Activated CD4-positive, alpha-beta memory T cell treated with anti-CD3 and anti-CD28 coated beads for 36 hours (primary cell): Measurements from ENCODE around the gene ENOX2. TPM values are rescaled to one million over a fixed set of nuclear protein-coding genes. Genes with fewer than 3 reads are reported as not detected.

Source experiments
- CTCF ChIA-PET: fragments of 350-600 bp; sonication (Branson Sonifier 250); formaldehyde crosslinking; loops from one replicate; lab custom pipeline; 2021; ENCODE audit warnings: antibody characterized with exemption, inconsistent platforms; lab: Charles Lee
- POLR2A ChIA-PET: fragments of 350-600 bp; sonication (Branson Sonifier 250); formaldehyde crosslinking; loops from one replicate; lab custom pipeline; 2021; ENCODE audit warnings: antibody characterized with exemption; lab: Charles Lee
- DNase-seq: peaks from one replicate; pipeline ENCODE4 v3.0.0-alpha.2; 2020
- H3K27ac Mint-ChIP-seq: one replicate; pipeline ENCODE4 v1.8.0; 2021; ENCODE audit warnings: mixed read lengths
- H3K27me3 Mint-ChIP-seq: one replicate; pipeline ENCODE4 v1.8.0; 2021; ENCODE audit warnings: mixed read lengths
- H3K36me3 Mint-ChIP-seq: one replicate; pipeline ENCODE4 v1.8.0; 2021; ENCODE audit warnings: mixed read lengths
- H3K4me1 Mint-ChIP-seq: one replicate; pipeline ENCODE4 v1.8.0; 2021; ENCODE audit warnings: low read depth, mixed read lengths
- H3K4me3 Mint-ChIP-seq: one replicate; pipeline ENCODE4 v1.8.0; 2021; ENCODE audit warnings: mild to moderate bottlenecking, mixed read lengths
- H3K9me3 Mint-ChIP-seq: one replicate; pipeline ENCODE4 v1.8.0; 2021; ENCODE audit warnings: mixed read lengths
- intact Hi-C: fragments of 100-400 bp; cut with micrococcal nuclease; formaldehyde crosslinking; loops from one replicate; pipeline ENCODE4 v1.15.1; 2023
- total RNA-seq, 2 experiments: library from RNA; stranded (reverse); gene quantifications; one replicate each; pipeline ENCODE4 v1.2.3, GENCODE V29; 2021

ENOX2 gene
- total RNA-seq, 2 experiments from 2014 or later: 12.3 to 13.3 TPM

DNA sequence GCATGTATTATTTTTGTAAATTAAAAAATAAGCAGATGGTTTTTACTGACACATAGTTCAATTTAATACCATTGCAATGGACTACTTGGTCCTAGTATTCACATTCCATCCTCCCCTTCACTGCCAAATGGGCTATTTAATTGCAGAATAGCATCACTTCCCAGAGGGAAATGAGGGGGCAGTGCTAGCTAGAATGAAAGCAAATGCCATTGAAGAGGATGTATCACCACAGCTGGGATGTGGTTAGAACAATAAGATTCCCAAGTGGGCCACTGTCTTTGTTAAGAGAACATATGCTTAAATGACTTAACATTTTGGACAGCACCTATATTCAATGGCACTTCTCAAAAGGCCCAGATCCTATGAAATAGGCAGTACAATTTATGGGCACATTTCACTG is 276.5 kb downstream of the ENOX2 start:
- Mint-ChIP-seq H3K4me3 (no peak overlapping the region), H3K36me3 (peaks cover 3% of the 10 kb centered on the region), H3K4me1 (no peaks in the 10 kb centered on the region), H3K27ac (no peak overlapping the region), H3K27me3 (no peaks in the 10 kb centered on the region), H3K9me3 (no peaks in the 10 kb centered on the region)
- DNase-seq: no peak
- intact Hi-C loops: no loop called here
- ChIA-PET POLR2A (no interaction called here), CTCF (no interaction called here)

DNA sequence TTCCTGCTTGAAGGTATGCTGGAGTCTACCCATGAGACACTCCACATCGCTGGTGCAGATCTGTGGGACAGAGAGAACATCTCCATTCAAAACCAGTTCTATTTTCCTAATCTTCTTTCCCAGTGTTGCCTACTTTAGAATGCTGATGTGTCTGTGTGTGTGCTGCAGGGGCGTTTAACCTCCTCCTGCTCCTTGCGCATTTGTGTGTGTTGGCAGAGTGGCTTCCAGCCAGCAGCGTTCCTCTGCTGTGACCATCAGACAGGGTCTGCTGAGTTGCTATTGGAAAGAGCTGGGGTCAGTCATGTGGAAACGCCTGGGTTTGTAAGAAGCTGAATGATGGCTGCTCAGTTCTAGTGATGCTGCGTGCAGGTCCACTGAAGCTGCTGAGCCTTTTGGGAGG is 277.6 kb downstream of the ENOX2 start:
- no peak overlapping the region for H3K27ac Mint-ChIP-seq
- POLR2A ChIA-PET: no interaction called here
- CTCF ChIA-PET: no interaction called here
- intact Hi-C loops: no loop called here
- no peaks in the 10 kb centered on the region for H3K27me3 Mint-ChIP-seq
- H3K36me3 Mint-ChIP-seq: no peaks in the 10 kb centered on the region
- DNase-seq: no peak
- H3K4me3 Mint-ChIP-seq: no peak overlapping the region
- H3K9me3 Mint-ChIP-seq: no peaks in the 10 kb centered on the region
- H3K4me1 Mint-ChIP-seq: no peaks in the 10 kb centered on the region

DNA sequence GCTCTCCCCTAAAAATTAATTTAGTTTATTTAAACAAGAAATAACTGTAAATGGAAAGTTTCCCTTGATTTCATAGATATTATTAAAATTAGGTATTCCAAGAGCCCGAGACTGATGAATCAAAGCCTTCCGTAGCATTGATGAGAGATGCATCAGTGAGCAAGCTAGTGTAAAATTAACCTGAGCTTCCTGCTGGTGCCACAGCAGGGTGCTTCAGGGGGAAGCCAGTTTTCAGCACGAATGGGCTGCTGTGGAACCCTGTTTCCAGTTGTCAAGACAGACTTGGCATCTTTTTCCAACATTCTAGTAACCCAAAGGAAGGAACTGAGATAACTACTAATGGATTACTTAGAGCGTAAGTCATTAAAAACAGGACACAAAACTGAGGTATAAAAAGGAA is 279.5 kb downstream of the ENOX2 start:
- no peaks in the 10 kb centered on the region for H3K4me1 Mint-ChIP-seq
- intact Hi-C loops: no loop called here
- H3K36me3 Mint-ChIP-seq: no peaks in the 10 kb centered on the region
- no peak for DNase-seq
- H3K4me3 Mint-ChIP-seq: no peak overlapping the region
- no peak overlapping the region for H3K27ac Mint-ChIP-seq
- POLR2A ChIA-PET: no interaction called here
- no peaks in the 10 kb centered on the region for H3K9me3 Mint-ChIP-seq
- H3K27me3 Mint-ChIP-seq: no peaks in the 10 kb centered on the region
- CTCF ChIA-PET: no interaction called here

- POLR2A ChIA-PET: no interaction called here
- intact Hi-C loops: no loop called here
- CTCF ChIA-PET: no interaction called here
Measured at GRCh38 chrX:130615941-130616340, 287.1 kb downstream of the ENOX2 start.

DNA sequence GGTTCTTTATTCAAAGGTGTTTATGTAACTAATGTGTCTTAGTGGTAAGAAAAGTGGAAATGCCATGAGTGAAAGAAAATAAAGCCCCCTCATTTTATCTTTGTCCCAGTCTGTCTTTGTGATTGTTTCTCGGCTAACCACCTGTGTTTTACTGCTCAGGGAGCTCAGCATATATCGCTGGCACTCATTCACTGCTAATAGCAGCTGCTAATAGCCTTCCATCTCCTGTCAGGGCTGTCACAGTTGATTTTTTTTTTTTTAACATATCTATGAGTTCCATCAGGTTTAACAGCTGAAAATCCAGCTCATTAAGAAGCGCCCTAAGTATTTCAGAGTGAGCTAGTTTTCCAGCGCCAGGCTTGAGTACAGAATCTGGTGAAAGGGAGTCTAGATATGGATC is 295.6 kb downstream of the ENOX2 start:
- intact Hi-C loops: no loop called here
- CTCF ChIA-PET: no interaction called here
- no peaks in the 10 kb centered on the region for H3K36me3 Mint-ChIP-seq
- no peak overlapping the region for H3K4me3 Mint-ChIP-seq
- H3K9me3 Mint-ChIP-seq: no peaks in the 10 kb centered on the region
- no peaks in the 10 kb centered on the region for H3K27me3 Mint-ChIP-seq
- no peaks in the 10 kb centered on the region for H3K4me1 Mint-ChIP-seq
- no peak for DNase-seq
- POLR2A ChIA-PET: no interaction called here
- no peak overlapping the region for H3K27ac Mint-ChIP-seq

More at GRCh38 chrX:130615941-130616340, 287.1 kb downstream of the ENOX2 start:
- no peaks in the 10 kb centered on the region for H3K27me3 Mint-ChIP-seq
- no peaks in the 10 kb centered on the region for H3K4me1 Mint-ChIP-seq
- no peaks in the 10 kb centered on the region for H3K9me3 Mint-ChIP-seq
- H3K4me3 Mint-ChIP-seq: no peak overlapping the region
- no peaks in the 10 kb centered on the region for H3K36me3 Mint-ChIP-seq
- H3K27ac Mint-ChIP-seq: no peak overlapping the region
- DNase-seq: no peak

GRCh38 chrX:130606425-130606824 is 296.6 kb downstream of the ENOX2 start:
- H3K4me3 Mint-ChIP-seq: no peak overlapping the region
- no peaks in the 10 kb centered on the region for H3K4me1 Mint-ChIP-seq
- no peak for DNase-seq
- H3K27ac Mint-ChIP-seq: no peak overlapping the region
- H3K27me3 Mint-ChIP-seq: no peaks in the 10 kb centered on the region
- POLR2A ChIA-PET: no interaction called here
- intact Hi-C loops: no loop called here
- CTCF ChIA-PET: no interaction called here
- H3K36me3 Mint-ChIP-seq: no peaks in the 10 kb centered on the region
- H3K9me3 Mint-ChIP-seq: no peaks in the 10 kb centered on the region

GRCh38 chrX:130604882-130605281 is 298.1 kb downstream of the ENOX2 start:
- no peaks in the 10 kb centered on the region for H3K4me1 Mint-ChIP-seq
- no peak overlapping the region for H3K27ac Mint-ChIP-seq
- DNase-seq: no peak
- intact Hi-C loops: no loop called here
- no peaks in the 10 kb centered on the region for H3K9me3 Mint-ChIP-seq
- ChIA-PET POLR2A (no interaction called here), CTCF (no interaction called here)
- no peak overlapping the region for H3K4me3 Mint-ChIP-seq
- H3K36me3 Mint-ChIP-seq: no peaks in the 10 kb centered on the region
- no peaks in the 10 kb centered on the region for H3K27me3 Mint-ChIP-seq

DNA sequence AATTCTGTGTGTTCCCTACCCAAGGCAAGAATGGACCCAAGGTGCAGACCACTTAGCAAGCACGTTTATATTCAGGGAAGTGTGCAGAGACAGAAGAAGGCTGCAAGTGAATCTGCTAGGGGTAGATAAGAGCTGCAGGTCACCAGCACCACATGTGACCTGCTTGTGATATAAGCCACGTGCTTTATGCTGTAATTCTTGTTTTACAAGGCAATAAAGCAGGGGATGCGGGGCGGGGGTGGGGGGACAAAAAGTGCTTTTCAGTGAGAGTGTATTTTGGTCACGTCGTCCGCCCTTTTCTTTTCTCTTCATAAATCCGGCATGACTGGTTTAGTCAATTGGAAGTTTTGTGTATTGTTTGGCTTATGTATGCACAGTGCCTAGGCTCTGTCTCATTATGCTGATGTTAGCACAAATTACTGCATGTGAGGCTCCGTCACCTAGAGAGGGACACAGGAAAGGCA is 308.5 kb downstream of the ENOX2 start:
- ChIA-PET POLR2A (no interaction called here), CTCF (no interaction called here)
- no peaks in the 10 kb centered on the region for H3K36me3 Mint-ChIP-seq
- intact Hi-C loops: no loop called here
- H3K27ac Mint-ChIP-seq: no peak overlapping the region
- no peaks in the 10 kb centered on the region for H3K4me1 Mint-ChIP-seq
- peaks cover 3% of the 10 kb centered on the region for H3K27me3 Mint-ChIP-seq
- H3K9me3 Mint-ChIP-seq: no peaks in the 10 kb centered on the region
- no peak for DNase-seq
- no peak overlapping the region for H3K4me3 Mint-ChIP-seq

DNA sequence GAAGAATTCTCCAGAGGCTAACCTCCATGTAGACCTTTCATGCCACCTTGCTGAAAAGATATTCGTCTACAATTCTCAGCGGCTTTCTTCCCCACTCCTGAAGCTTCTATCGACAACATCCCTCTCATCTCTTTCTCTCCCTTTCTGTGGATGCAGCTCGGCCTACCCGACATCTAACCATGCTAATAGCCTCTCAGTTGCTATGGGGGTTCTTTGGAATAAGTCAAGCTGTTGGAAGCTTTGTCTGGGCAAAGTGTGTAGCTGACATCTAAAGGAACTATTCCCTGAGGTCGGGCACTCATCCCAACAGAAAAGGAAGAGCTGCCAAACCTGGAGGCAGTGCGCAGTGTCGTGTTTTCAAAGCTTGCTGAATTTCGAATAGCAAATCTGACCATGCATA is 309.1 kb downstream of the ENOX2 start:
- H3K36me3 Mint-ChIP-seq: no peaks in the 10 kb centered on the region
- peaks cover 3% of the 10 kb centered on the region for H3K27me3 Mint-ChIP-seq
- no peaks in the 10 kb centered on the region for H3K9me3 Mint-ChIP-seq
- H3K4me1 Mint-ChIP-seq: no peaks in the 10 kb centered on the region
- no peak overlapping the region for H3K4me3 Mint-ChIP-seq
- no peak for DNase-seq
- intact Hi-C loops: no loop called here
- no peak overlapping the region for H3K27ac Mint-ChIP-seq
- CTCF ChIA-PET: no interaction called here
- POLR2A ChIA-PET: no interaction called here

- H3K4me1 Mint-ChIP-seq: no peaks in the 10 kb centered on the region
- H3K27ac Mint-ChIP-seq: no peak overlapping the region
- intact Hi-C loops: no loop called here
- CTCF ChIA-PET: no interaction called here
- no peak for DNase-seq
- H3K27me3 Mint-ChIP-seq: peaks cover 3% of the 10 kb centered on the region
- no peak overlapping the region for H3K4me3 Mint-ChIP-seq
- H3K36me3 Mint-ChIP-seq: no peaks in the 10 kb centered on the region
- POLR2A ChIA-PET: no interaction called here
- no peaks in the 10 kb centered on the region for H3K9me3 Mint-ChIP-seq
Measured at GRCh38 chrX:130592204-130592603, 310.8 kb downstream of the ENOX2 start.

- H3K36me3 Mint-ChIP-seq: no peaks in the 10 kb centered on the region
- H3K27me3 Mint-ChIP-seq: no peaks in the 10 kb centered on the region
- no peak overlapping the region for H3K27ac Mint-ChIP-seq
- ChIA-PET CTCF (no interaction called here), POLR2A (no interaction called here)
- no peaks in the 10 kb centered on the region for H3K9me3 Mint-ChIP-seq
- H3K4me1 Mint-ChIP-seq: no peaks in the 10 kb centered on the region
- intact Hi-C loops: loop anchor here (5.0 kb wide), 1 partner anchor 338 kb away; no protein-coding TSS in a partner anchor
- no peak overlapping the region for H3K4me3 Mint-ChIP-seq
- no peak for DNase-seq
Measured at GRCh38 chrX:130578906-130579305, 324.1 kb downstream of the ENOX2 start.

- H3K4me1 Mint-ChIP-seq: no peaks in the 10 kb centered on the region
- intact Hi-C loops: loop anchor here (5.0 kb wide), 1 partner anchor 340 kb away; no protein-coding TSS in a partner anchor
- DNase-seq: no peak
- no peaks in the 10 kb centered on the region for H3K36me3 Mint-ChIP-seq
- H3K27me3 Mint-ChIP-seq: no peaks in the 10 kb centered on the region
- ChIA-PET POLR2A (interaction anchor here (0.7 kb wide), 1 partner anchor 17 kb away, joined by 3 read pairs; no protein-coding TSS in a partner anchor), CTCF (interaction anchor here (1.3 kb wide), 1 partner anchor 339 kb away, joined by 4 read pairs; no protein-coding TSS in a partner anchor)
- H3K4me3 Mint-ChIP-seq: no peak overlapping the region
- no peaks in the 10 kb centered on the region for H3K9me3 Mint-ChIP-seq
- H3K27ac Mint-ChIP-seq: no peak overlapping the region
Measured at GRCh38 chrX:130577431-130577830, 325.6 kb downstream of the ENOX2 start.

GRCh38 chrX:130575831-130576389 is 327.1 kb downstream of the ENOX2 start:
- Mint-ChIP-seq H3K27me3 (no peaks in the 10 kb centered on the region), H3K9me3 (no peaks in the 10 kb centered on the region), H3K36me3 (no peaks in the 10 kb centered on the region), H3K4me3 (no peak overlapping the region), H3K27ac (no peak overlapping the region), H3K4me1 (no peaks in the 10 kb centered on the region)
- DNase-seq: peak; percentile 37
- ChIA-PET CTCF (interaction anchor here (0.6 to 1.4 kb wide), 14 partner anchors 9 to 519 kb away, joined by 3 to 13 read pairs (median 4); no protein-coding TSS in a partner anchor), POLR2A (no interaction called here)
- intact Hi-C loops: loop anchor here (5.0 kb wide), 1 partner anchor 341 kb away; no protein-coding TSS in a partner anchor
